GM12878 (cell line): ENCODE results near the gene RASA1. TPM values are rescaled to one million over a fixed set of nuclear protein-coding genes. Genes with fewer than 3 reads are reported as not detected.
A peak's percentile ranks its signal among the peaks of the same experiment; 100 is the strongest.

Experiments used
- ATAC-seq: fragments of 200-7000 bp; cut with Tn5 transposase; 3 replicates; pipeline ENCODE4 v1.9.1; 2020; ENCODE audit warnings: mild to moderate bottlenecking, moderate library complexity
- BruUV-seq: library from RNA; stranded (reverse); fragments of 400-500 nt; replicated peaks from 2 replicates; lab custom pipeline; 2021; lab: Mats Ljungman, UMichigan
- CTCF ChIA-PET: fragments of 300-600 bp; sonication (Branson Sonifier 250); formaldehyde crosslinking; extraction: SDS; loops from one replicate; lab custom pipeline; 2021; ENCODE audit warnings: inconsistent platforms; lab: Yijun Ruan, JAX
- POLR2A ChIA-PET: fragments of 350-600 bp; formaldehyde crosslinking; extraction: SDS; loops from one replicate; lab custom pipeline; 2021; ENCODE audit warnings: inconsistent platforms; lab: Charles Lee
- RAD21 ChIA-PET: fragments of 300-600 bp; sonication (Branson Sonifier 250); formaldehyde crosslinking; loops from one replicate; lab custom pipeline; 2023; ENCODE audit warnings: antibody characterized with exemption; ENCODE audit not compliant: unreplicated experiment; lab: Charles Lee
- SMC1A ChIA-PET: fragments of 300-600 bp; sonication (Branson Sonifier 250); formaldehyde crosslinking; loops from one replicate; lab custom pipeline; 2023; ENCODE audit not compliant: unreplicated experiment, uncharacterized antibody; lab: Charles Lee
- DNase-seq: peaks from one replicate; pipeline ENCODE4 v3.0.0-alpha.2; 2011; ENCODE audit warnings: low read depth, low spot score
- FAIRE-seq: peaks from 3 replicates; lab custom pipeline; 2011; peaks lifted over from hg19 to GRCh38; lab: Jason Lieb, UNC
- H2AFZ ChIP-seq: 2 replicates; pipeline ENCODE4 v1.6.0; 2011; ENCODE audit warnings: low read depth, low read length, control low read depth; ENCODE audit not compliant: control insufficient read depth
- H3K27ac ChIP-seq: 2 replicates; pipeline ENCODE4 v1.5.1; 2011; ENCODE audit warnings: control low read depth; ENCODE audit not compliant: control insufficient read depth, insufficient read depth
- H3K27me3 ChIP-seq, 2 experiments: replicated peaks in 1 of 2; 2 replicates each; pipeline versions ENCODE4 v1.6.0 to v1.6.1; 2011; ENCODE audit warnings: low read length in 1 of 2; ENCODE audit not compliant: control insufficient read depth in 2 of 2, insufficient read depth in 2 of 2
- H3K36me3 ChIP-seq, 2 experiments: 2 replicates each; pipeline ENCODE4 v1.5.1; 2011; ENCODE audit warnings: low read length in 1 of 2; ENCODE audit not compliant: control insufficient read depth in 2 of 2, insufficient read depth in 2 of 2
- H3K4me1 ChIP-seq: 2 replicates; pipeline ENCODE4 v1.6.1; 2011; ENCODE audit warnings: mild to moderate bottlenecking, low read length, moderate library complexity, mixed read lengths; ENCODE audit not compliant: control insufficient read depth, insufficient read depth
- H3K4me2 ChIP-seq: 2 replicates; pipeline ENCODE4 v1.6.0; 2011; ENCODE audit warnings: control low read depth; ENCODE audit not compliant: control insufficient read depth, insufficient read depth
- H3K4me3 ChIP-seq: fragments of 200-600 bp; sonication (generic); 2 replicates; pipeline ENCODE4 v1.5.1; 2016
- H3K79me2 ChIP-seq: 2 replicates; pipeline ENCODE4 v1.6.0; 2011; ENCODE audit warnings: low read length; ENCODE audit not compliant: control insufficient read depth, insufficient read depth
- H3K9ac ChIP-seq: 2 replicates; pipeline ENCODE4 v1.8.0; 2011; ENCODE audit warnings: low read length, control low read depth, mixed read lengths; ENCODE audit not compliant: control insufficient read depth, insufficient read depth
- H3K9me3 ChIP-seq: replicated peaks from 3 replicates; pipeline ENCODE4 v1.5.1; 2011; ENCODE audit warnings: mild to moderate bottlenecking, low read length; ENCODE audit not compliant: control insufficient read depth, insufficient read depth
- H4K20me1 ChIP-seq: 2 replicates; pipeline ENCODE4 v1.6.0; 2011; ENCODE audit not compliant: control insufficient read depth, insufficient read depth
- ASH2L ChIP-seq: fragments of 300-600, 200-600 bp; sonication (generic); IDR thresholded peaks from 2 replicates; pipeline ENCODE4 v1.6.1; 2017; ENCODE audit warnings: low read depth, mild to moderate bottlenecking, borderline replicate concordance
- BCL11A ChIP-seq: IDR thresholded peaks from 2 replicates; pipeline ENCODE4 v1.6.1; 2011; ENCODE audit warnings: low read depth, low read length
- BHLHE40 ChIP-seq, 2 experiments: fragments of 450-650 bp in 1 of 2; IDR thresholded peaks; 2 replicates each; pipeline ENCODE4 v1.6.1; 2011 to 2017; ENCODE audit warnings: low read depth in 2 of 2, borderline replicate concordance in 1 of 2, improper control_type of control experiment in 1 of 2, low read length in 1 of 2, mild to moderate bottlenecking in 1 of 2
- BMI1 ChIP-seq: fragments of 450-650 bp; IDR thresholded peaks from 2 replicates; pipeline ENCODE4 v1.6.1; 2016; ENCODE audit warnings: mild to moderate bottlenecking, moderate library complexity, borderline replicate concordance
- EGR1 ChIP-seq, 2 experiments: IDR thresholded peaks; 1 replicate in 1 of 2; 2 replicates in 1 of 2; pipeline ENCODE4 v1.6.1; 2011 to 2012; ENCODE audit warnings: low read depth in 2 of 2, low read length in 2 of 2, borderline replicate concordance in 1 of 2, mild to moderate bottlenecking in 1 of 2, moderate library complexity in 1 of 2
- EP300 ChIP-seq, 2 experiments: fragments of 150-350 bp in 1 of 2; IDR thresholded peaks; 2 replicates each; pipeline ENCODE4 v1.6.1; 2011 to 2012; ENCODE audit warnings: low read depth in 2 of 2, low read length in 2 of 2, borderline replicate concordance in 1 of 2, improper control_type of control experiment in 1 of 2, inconsistent platforms in 1 of 2; ENCODE audit not compliant: control insufficient read depth in 1 of 2
- MXI1 ChIP-seq: fragments of 150-350 bp; IDR thresholded peaks from 2 replicates; pipeline ENCODE4 v1.6.1; 2011; ENCODE audit warnings: low read depth, mild to moderate bottlenecking, inconsistent platforms, low read length, improper control_type of control experiment
- NBN ChIP-seq: fragments of 450-650 bp; IDR thresholded peaks from 2 replicates; pipeline ENCODE4 v1.6.1; 2016
- NR2C2 ChIP-seq: IDR thresholded peaks from 2 replicates; pipeline ENCODE4 v1.6.1; 2011; ENCODE audit warnings: borderline replicate concordance, low read depth; ENCODE audit not compliant: control insufficient read depth, insufficient read length
- RAD21 ChIP-seq: IDR thresholded peaks from 2 replicates; pipeline ENCODE4 v1.6.1; 2011; ENCODE audit warnings: mild to moderate bottlenecking, low read depth, low read length, moderate library complexity; ENCODE audit not compliant: insufficient read depth
- RUNX3 ChIP-seq: IDR thresholded peaks from 2 replicates; pipeline ENCODE4 v1.6.1; 2012; ENCODE audit warnings: low read length, inconsistent platforms
- SMAD1 ChIP-seq: fragments of 450-650 bp; IDR thresholded peaks from 2 replicates; pipeline ENCODE4 v1.6.1; 2018; ENCODE audit warnings: mild to moderate bottlenecking, low read depth; ENCODE audit not compliant: partially characterized antibody
- TAF1 ChIP-seq: IDR thresholded peaks from 2 replicates; pipeline ENCODE4 v1.6.1; 2011; ENCODE audit warnings: mild to moderate bottlenecking, low read depth, low read length, borderline replicate concordance
- TARDBP ChIP-seq: IDR thresholded peaks from 2 replicates; pipeline ENCODE4 v1.6.1; 2016; ENCODE audit warnings: borderline replicate concordance
- YY1 ChIP-seq: IDR thresholded peaks from 2 replicates; pipeline ENCODE4 v1.6.1; 2011; ENCODE audit warnings: low read depth, mild to moderate bottlenecking, low read length
- ZNF207 ChIP-seq: fragments of 450-650 bp; IDR thresholded peaks from 2 replicates; pipeline ENCODE4 v1.6.1; 2014; ENCODE audit warnings: antibody characterized with exemption, mild to moderate bottlenecking, borderline replicate concordance
- ZNF217 ChIP-seq: fragments of 450-650 bp; IDR thresholded peaks from 2 replicates; pipeline ENCODE4 v1.6.1; 2017; ENCODE audit warnings: antibody characterized with exemption, mild to moderate bottlenecking
- WGBS: methylation state at CpG from one replicate; pipeline ENCODE4 v1.1.6; 2016; ENCODE audit warnings: low lambda C conversion rate; ENCODE audit not compliant: insufficient replicate concordance, insufficient coverage; ENCODE audit errors: missing lambda C conversion rate; 5-methylcytosine and 5-hydroxymethylcytosine counted together
- in situ Hi-C: fragments of 300-500 bp; cut with MboI; formaldehyde crosslinking; loops from 9 replicates; pipeline ENCODE4 v1.14.3; 2018; ENCODE audit warnings: mixed read lengths
- intact Hi-C: fragments of 100-400 bp; cut with micrococcal nuclease; formaldehyde crosslinking; loops from one replicate; pipeline ENCODE4 v1.14.2; 2022; ENCODE audit not compliant: unreplicated experiment
- polyA plus RNA-seq, 11 experiments: library from polyadenylated mRNA; depleted of rRNA in 4 of 11; unstranded in 6 of 11; stranded (reverse) in 5 of 11; fragments of >200 nt; fragmentation: Nextera tagmentation in 4 of 11; fragmentation: Illumina TruSeq in 1 of 11; extraction: Ambion mirVana in 4 of 11; extraction: Trizol in 1 of 11; gene quantifications; 1 replicate in 1 of 11; 2 replicates in 10 of 11; pipeline versions ENCODE4 v1.2.1 to v1.2.3, GENCODE V29; 2011 to 2016; ENCODE audit warnings: inconsistent platforms in 2 of 11, missing spikeins in 2 of 11, low read depth in 1 of 11
- total RNA-seq, 4 experiments: library from RNA; depleted of rRNA in 3 of 4; stranded (reverse); fragments of >200 nt in 3 of 4; fragmentation: Illumina TruSeq in 1 of 4; extraction: Trizol in 1 of 4; gene quantifications; 2 replicates each; pipeline versions ENCODE4 v1.2.1 to v1.2.3, GENCODE V29; 2013 to 2021
- TF ChIP-seq, protein P1 (sequence below): IDR thresholded peaks from 2 replicates; pipeline ENCODE4 v1.6.1; 2011; ENCODE audit warnings: low read depth, mild to moderate bottlenecking, low read length, moderate library complexity, borderline replicate concordance; ENCODE audit errors: extremely low read depth
- TF ChIP-seq, protein P2 (sequence below): fragments of 450-650 bp; IDR thresholded peaks from 2 replicates; pipeline ENCODE4 v1.6.1; 2018; ENCODE audit warnings: mild to moderate bottlenecking, low read depth, moderate library complexity; ENCODE audit not compliant: partially characterized antibody
- TF ChIP-seq, protein P3 (sequence below): IDR thresholded peaks from 2 replicates; pipeline ENCODE4 v1.6.1; 2012; ENCODE audit warnings: low read length, inconsistent platforms

RASA1 gene
- total and polyA plus RNA-seq, 10 of the 15 experiments (the other 5 are each of a cell fraction or from before 2014, with no cell fraction given) = 7.8 to 72.3 (median 21.8) TPM

DNA sequence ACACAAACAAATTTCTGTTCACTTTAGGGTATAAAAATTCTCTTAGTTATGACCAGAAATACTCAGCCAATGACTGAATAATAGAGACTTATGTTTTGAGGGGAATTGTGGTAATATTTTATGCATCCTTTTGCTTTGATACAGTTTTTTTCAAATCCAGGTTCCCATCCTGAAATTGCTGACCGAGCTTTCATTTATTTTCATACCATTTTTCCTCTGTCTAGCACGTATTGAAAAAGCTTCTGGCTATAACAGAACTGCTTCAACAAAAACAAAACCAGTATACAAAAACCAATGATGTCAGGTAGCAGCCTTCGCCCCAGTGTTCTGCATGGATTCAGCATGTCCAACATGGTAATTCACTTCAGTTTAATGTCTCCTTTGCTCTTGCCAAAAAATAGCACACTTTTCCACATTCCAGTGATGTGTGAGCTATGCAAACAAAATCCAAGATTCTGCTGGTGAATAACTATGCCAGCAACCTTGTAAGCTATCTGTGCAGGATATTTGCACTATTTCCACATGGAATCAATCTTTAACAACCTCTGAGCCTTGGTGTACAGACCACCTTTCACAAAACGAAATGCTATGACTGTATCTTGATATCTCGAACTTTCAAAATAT lies 123.0 kb downstream of the RASA1 start:
- DNase-seq (no peak), FAIRE-seq (no peak), ATAC-seq (no peak)
- 88% methylated on average over 5 of the region's 5 CpGs for WGBS
- no peaks in the 10 kb centered on the region for H3K27me3 ChIP-seq
- intact Hi-C loops (no loop called here), in situ Hi-C loops (no loop called here)
- H3K4me3 ChIP-seq = no peak overlapping the region
- POLR2A ChIA-PET = no interaction called here
- TSS peak; percentile 3 for BruUV-seq
- RAD21 ChIA-PET = interaction anchor here (0.7 to 0.9 kb wide), 3 partner anchors 20 to 380 kb away, joined by 3 read pairs; no protein-coding TSS in a partner anchor
- H3K9me3 ChIP-seq = no peaks in the 10 kb centered on the region
- CTCF ChIA-PET = interaction anchor here (1.3 to 3.0 kb wide), 5 partner anchors 10 to 321 kb away, joined by 3 to 24 read pairs (median 4); no protein-coding TSS in a partner anchor
- no peak overlapping the region for H3K4me2 ChIP-seq
- no peak for TF ChIP-seq ZNF217
- TF ChIP-seq MXI1 = no peak
- no peak for TF ChIP-seq TARDBP
- TF ChIP-seq NR2C2 = no peak
- no peak for TF ChIP-seq SMAD1
- TF ChIP-seq EGR1 (IDR thresholded peaks at IDR 0.05; ENCODE audit: borderline replicate concordance in 1 of 2, low read depth in 2 of 2, low read length in 2 of 2) = no peak
- TF ChIP-seq ASH2L = no peak
- no peak for TF ChIP-seq EP300 (IDR thresholded peaks at IDR 0.05; ENCODE audit: borderline replicate concordance in 1 of 2, control insufficient read depth in 1 of 2, low read depth in 2 of 2, low read length in 2 of 2)
- TF ChIP-seq, protein P1, sequence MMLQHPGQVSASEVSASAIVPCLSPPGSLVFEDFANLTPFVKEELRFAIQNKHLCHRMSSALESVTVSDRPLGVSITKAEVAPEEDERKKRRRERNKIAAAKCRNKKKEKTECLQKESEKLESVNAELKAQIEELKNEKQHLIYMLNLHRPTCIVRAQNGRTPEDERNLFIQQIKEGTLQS = no peak
- no peak for TF ChIP-seq YY1
- TF ChIP-seq BMI1 = no peak
- TF ChIP-seq BHLHE40 (IDR thresholded peaks at IDR 0.05; ENCODE audit: borderline replicate concordance in 1 of 2, low read depth in 2 of 2, low read length in 1 of 2) = no peak
- TF ChIP-seq, protein P2, sequence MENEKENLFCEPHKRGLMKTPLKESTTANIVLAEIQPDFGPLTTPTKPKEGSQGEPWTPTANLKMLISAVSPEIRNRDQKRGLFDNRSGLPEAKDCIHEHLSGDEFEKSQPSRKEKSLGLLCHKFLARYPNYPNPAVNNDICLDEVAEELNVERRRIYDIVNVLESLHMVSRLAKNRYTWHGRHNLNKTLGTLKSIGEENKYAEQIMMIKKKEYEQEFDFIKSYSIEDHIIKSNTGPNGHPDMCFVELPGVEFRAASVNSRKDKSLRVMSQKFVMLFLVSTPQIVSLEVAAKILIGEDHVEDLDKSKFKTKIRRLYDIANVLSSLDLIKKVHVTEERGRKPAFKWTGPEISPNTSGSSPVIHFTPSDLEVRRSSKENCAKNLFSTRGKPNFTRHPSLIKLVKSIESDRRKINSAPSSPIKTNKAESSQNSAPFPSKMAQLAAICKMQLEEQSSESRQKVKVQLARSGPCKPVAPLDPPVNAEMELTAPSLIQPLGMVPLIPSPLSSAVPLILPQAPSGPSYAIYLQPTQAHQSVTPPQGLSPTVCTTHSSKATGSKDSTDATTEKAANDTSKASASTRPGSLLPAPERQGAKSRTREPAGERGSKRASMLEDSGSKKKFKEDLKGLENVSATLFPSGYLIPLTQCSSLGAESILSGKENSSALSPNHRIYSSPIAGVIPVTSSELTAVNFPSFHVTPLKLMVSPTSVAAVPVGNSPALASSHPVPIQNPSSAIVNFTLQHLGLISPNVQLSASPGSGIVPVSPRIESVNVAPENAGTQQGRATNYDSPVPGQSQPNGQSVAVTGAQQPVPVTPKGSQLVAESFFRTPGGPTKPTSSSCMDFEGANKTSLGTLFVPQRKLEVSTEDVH = no peak
- TF ChIP-seq RUNX3 = no peak
- no peak for TF ChIP-seq ZNF207
- no peak for TF ChIP-seq BCL11A
- TF ChIP-seq NBN = no peak
- TF ChIP-seq RAD21 = no peak
- TF ChIP-seq, protein P3, sequence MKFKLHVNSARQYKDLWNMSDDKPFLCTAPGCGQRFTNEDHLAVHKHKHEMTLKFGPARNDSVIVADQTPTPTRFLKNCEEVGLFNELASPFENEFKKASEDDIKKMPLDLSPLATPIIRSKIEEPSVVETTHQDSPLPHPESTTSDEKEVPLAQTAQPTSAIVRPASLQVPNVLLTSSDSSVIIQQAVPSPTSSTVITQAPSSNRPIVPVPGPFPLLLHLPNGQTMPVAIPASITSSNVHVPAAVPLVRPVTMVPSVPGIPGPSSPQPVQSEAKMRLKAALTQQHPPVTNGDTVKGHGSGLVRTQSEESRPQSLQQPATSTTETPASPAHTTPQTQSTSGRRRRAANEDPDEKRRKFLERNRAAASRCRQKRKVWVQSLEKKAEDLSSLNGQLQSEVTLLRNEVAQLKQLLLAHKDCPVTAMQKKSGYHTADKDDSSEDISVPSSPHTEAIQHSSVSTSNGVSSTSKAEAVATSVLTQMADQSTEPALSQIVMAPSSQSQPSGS = no peak
- no peak for TF ChIP-seq TAF1
- SMC1A ChIA-PET = interaction anchor here (1.4 to 3.1 kb wide), 3 partner anchors 9 to 320 kb away, joined by 5 to 11 read pairs (median 7); no protein-coding TSS in a partner anchor
- H3K79me2 ChIP-seq = no peaks in the 10 kb centered on the region
- H4K20me1 ChIP-seq = no peaks in the 10 kb centered on the region
- H3K27ac ChIP-seq = no peak overlapping the region
- H3K9ac ChIP-seq = no peak overlapping the region
- peaks cover 2 to 33% of the 10 kb centered on the region in 2 experiments for H3K36me3 ChIP-seq
- no peaks in the 10 kb centered on the region for H3K4me1 ChIP-seq
- H2AFZ ChIP-seq = no peak overlapping the region
